K562 (cell line): ENCODE results near the gene CTPS1. TPM values are rescaled to one million over a fixed set of nuclear protein-coding genes. Genes with fewer than 3 reads are reported as not detected.

Experiments
- ARID4B ChIP-seq: sonication (generic); formaldehyde crosslinking; IDR thresholded peaks from 2 replicates; pipeline ENCODE4 v1.8.0; 2022; ENCODE audit warnings: mild to moderate bottlenecking, missing genetic modification reagents
- E2F5 ChIP-seq: sonication (generic); formaldehyde crosslinking; IDR thresholded peaks from 2 replicates; pipeline ENCODE4 v1.8.0; 2022; ENCODE audit warnings: mild to moderate bottlenecking, missing genetic modification reagents
- EZH2 ChIP-seq: IDR thresholded peaks from 2 replicates; pipeline ENCODE4 v1.6.1; 2012; ENCODE audit warnings: low read depth, mild to moderate bottlenecking, inconsistent platforms, low read length, borderline replicate concordance
- HDGF ChIP-seq: fragments of 450-650 bp; IDR thresholded peaks from 2 replicates; pipeline ENCODE4 v1.6.1; 2016
- HNRNPLL ChIP-seq: fragments of 200-400 bp; formaldehyde crosslinking; IDR thresholded peaks from 2 replicates; pipeline ENCODE4 v1.6.1; 2017; ENCODE audit warnings: low read length, low read depth, mild to moderate bottlenecking; ENCODE audit not compliant: poor library complexity, severe bottlenecking
- NR2C2 ChIP-seq, 2 experiments: fragments of 200-800 bp in 1 of 2; sonication (Bioruptor generic) in 1 of 2; sonication (generic) in 1 of 2; formaldehyde crosslinking in 1 of 2; IDR thresholded peaks; 2 replicates each; pipeline versions ENCODE4 v1.6.1 to v1.8.0; 2016 to 2022; ENCODE audit warnings: mild to moderate bottlenecking in 1 of 2, missing compliant biosample characterization in 1 of 2, missing genetic modification characterization in 1 of 2, missing genetic modification reagents in 1 of 2
- RREB1 ChIP-seq: fragments of 250-450 bp; sonication (Bioruptor Pico); IDR thresholded peaks from 2 replicates; pipeline ENCODE4 v1.4.0; 2020
- ZNF224 ChIP-seq: sonication (generic); formaldehyde crosslinking; IDR thresholded peaks from 2 replicates; pipeline ENCODE4 v1.8.0; 2022; ENCODE audit warnings: mild to moderate bottlenecking, missing genetic modification reagents
- ZNF431 ChIP-seq: sonication (generic); formaldehyde crosslinking; IDR thresholded peaks from 2 replicates; pipeline ENCODE4 v1.8.0; 2022; ENCODE audit warnings: mild to moderate bottlenecking, missing genetic modification reagents
- ZNF511 ChIP-seq: sonication (generic); formaldehyde crosslinking; IDR thresholded peaks from 2 replicates; pipeline ENCODE4 v1.8.0; 2022; ENCODE audit warnings: mild to moderate bottlenecking, missing genetic modification reagents
- ZNF592 ChIP-seq: fragments of 450-650 bp; IDR thresholded peaks from 2 replicates; pipeline ENCODE4 v1.6.1; 2017; ENCODE audit warnings: antibody characterized with exemption, mild to moderate bottlenecking
- ZNF717 ChIP-seq: fragments of 250-450 bp; sonication (Bioruptor Pico); IDR thresholded peaks from 2 replicates; pipeline ENCODE4 v1.5.0; 2021
- polyA plus RNA-seq, 8 experiments: library from polyadenylated mRNA; depleted of rRNA in 4 of 8; stranded (reverse) in 5 of 8; unstranded in 3 of 8; fragments of >200 nt; fragmentation: Nextera tagmentation in 2 of 8; fragmentation: Illumina TruSeq in 1 of 8; extraction: Ambion mirVana in 2 of 8; extraction: Trizol in 1 of 8; gene quantifications; 2 replicates each; pipeline versions ENCODE4 v1.2.1 to v1.2.3, GENCODE V29; 2011 to 2014; ENCODE audit warnings: inconsistent platforms in 1 of 8, missing spikeins in 1 of 8
- total RNA-seq, 7 experiments: library from RNA; depleted of rRNA in 6 of 7; stranded (reverse); fragments of >200 nt in 6 of 7; fragmentation: Illumina TruSeq in 2 of 7; extraction: Trizol in 2 of 7; gene quantifications; 2 replicates each; pipeline versions ENCODE4 v1.2.1 to v1.2.3, GENCODE V29; 2011 to 2021; ENCODE audit warnings: low replicate concordance in 1 of 7

Gene CTPS1
- total and polyA plus RNA-seq, 9 of the 15 experiments (the other 6 are each of a cell fraction or from before 2014, with no cell fraction given), result 44.4 to 164 (median 87.7) TPM

- TF ChIP-seq RREB1 (CRISPR knock-in tag) (no peak), EZH2 (no peak), NR2C2 (CRISPR knock-in tag; IDR thresholded peaks at IDR 0.05) (no peak), NR2C2 (tag; IDR thresholded peaks at IDR 0.05) (no peak), HNRNPLL (no peak), ZNF224 (CRISPR knock-in tag) (no peak), ZNF717 (CRISPR knock-in tag) (no peak), E2F5 (CRISPR knock-in tag) (no peak), ZNF511 (CRISPR knock-in tag) (no peak), ZNF431 (no peak), ARID4B (CRISPR knock-in tag) (no peak), HDGF (no peak), ZNF592 (no peak)
Measured at GRCh38 chr1:40974945-40975344, 4.6 kb upstream of the CTPS1 start (continued).
